ENCODE measurements around the gene SELENOS. TPM values are rescaled to one million over a fixed set of nuclear protein-coding genes. Genes with fewer than 3 reads are reported as not detected.

The SELENOS gene
- total and polyA plus RNA-seq, 12 donors: 28.4 to 192 (median 43.2) TPM

- no peaks in the 10 kb centered on the region for H3K27me3 ChIP-seq
- no peak overlapping the region for H3K27ac ChIP-seq
- DNase-seq (no peak), ATAC-seq (no peak)
- WGBS, 2 donors: 87% methylated on average over 20 of the region's 20 CpGs
- intact Hi-C loops (cut with DNase I): loop anchor here in 2 of 10 donors (10.0 kb wide), 2 partner anchors 186 to 196 kb away; no protein-coding TSS in a partner anchor
- H3K4me1 ChIP-seq: no peaks in the 10 kb centered on the region
- peaks cover 0 to 22% (median 0%) of the 10 kb centered on the region in 9 donors for H3K36me3 ChIP-seq
- TF ChIP-seq CTCF (IDR thresholded peaks at IDR 0.05): no peak
- no peak overlapping the region for H3K4me3 ChIP-seq
- no peaks in the 10 kb centered on the region for H3K9me3 ChIP-seq
These were observed 31.5 kb upstream of the SELENOS start for GRCh38 chr15:101308604-101309435.

- no peak for TF ChIP-seq CTCF (IDR thresholded peaks at IDR 0.05)
- peak in 1 of 8 donors; percentile 13 for ATAC-seq
- Histone ChIP-seq H3K27ac (no peak overlapping the region), H3K9me3 (no peaks in the 10 kb centered on the region), H3K4me1 (no peaks in the 10 kb centered on the region), H3K36me3 (peaks cover 0 to 19% (median 0%) of the 10 kb centered on the region in 9 donors), H3K4me3 (no peak overlapping the region), H3K27me3 (no peaks in the 10 kb centered on the region)
- intact Hi-C loops (cut with DNase I): loop anchor here in 2 of 10 donors (10.0 kb wide), 2 partner anchors 187 to 197 kb away; no protein-coding TSS in a partner anchor
- no peak for DNase-seq
- WGBS, 2 donors: 79 to 86% methylated on average over 16 of the region's 16 CpGs
These were observed 30.8 kb upstream of the SELENOS start for GRCh38 chr15:101307897-101308603.

- Histone ChIP-seq H3K27ac (no peak overlapping the region), H3K4me1 (no peaks in the 10 kb centered on the region), H3K4me3 (no peak overlapping the region), H3K36me3 (peaks cover 0 to 12% (median 0%) of the 10 kb centered on the region in 9 donors), H3K9me3 (no peaks in the 10 kb centered on the region), H3K27me3 (no peaks in the 10 kb centered on the region)
- no peak for TF ChIP-seq CTCF (IDR thresholded peaks at IDR 0.05)
- DNase-seq: no peak
- ATAC-seq: peak in 2 of 8 donors; percentile 23 to 24
- intact Hi-C loops (cut with DNase I): loop anchor here in 2 of 10 donors (10.0 kb wide), 2 partner anchors 188 to 198 kb away; no protein-coding TSS in a partner anchor
- WGBS, 2 donors: 77 to 79% methylated on average over 24 of the region's 24 CpGs
These were observed 30.0 kb upstream of the SELENOS start for GRCh38 chr15:101307048-101307896.
